BLaER1 treated with 17β-estradiol and CSF1 and Interleukin-3, amounts not matched to agents 10 nM and 100 nM (cell line): ENCODE data around the gene NANOS3.
A peak's percentile ranks its signal among the peaks of the same experiment; 100 is the strongest.

Experiments used
- H3K27ac ChIP-seq, 11 experiments: shearing (Covaris generic); formaldehyde crosslinking; 2 replicates each; pipeline ENCODE4 v1.8.1; 2022
- H3K27me3 ChIP-seq, 11 experiments: shearing (Covaris generic); formaldehyde crosslinking; 2 replicates each; pipeline ENCODE4 v1.8.1; 2022
- H3K36me3 ChIP-seq, 11 experiments: shearing (Covaris generic); formaldehyde crosslinking; 2 replicates each; pipeline ENCODE4 v1.8.1; 2022
- H3K4me1 ChIP-seq, 10 experiments: shearing (Covaris generic); formaldehyde crosslinking; 2 replicates each; pipeline ENCODE4 v1.8.1; 2022
- H3K4me2 ChIP-seq, 11 experiments: shearing (Covaris generic); formaldehyde crosslinking; 2 replicates each; pipeline ENCODE4 v1.8.1; 2022
- H3K4me3 ChIP-seq, 10 experiments: shearing (Covaris generic); formaldehyde crosslinking; 2 replicates each; pipeline ENCODE4 v1.8.1; 2022
- H3K9ac ChIP-seq, 11 experiments: shearing (Covaris generic); formaldehyde crosslinking; 2 replicates each; pipeline ENCODE4 v1.8.1; 2022
- H3K9me3 ChIP-seq, 11 experiments: shearing (Covaris generic); formaldehyde crosslinking; replicated peaks in 1 of 11; 2 replicates each; pipeline ENCODE4 v1.8.1; 2022
- H4K20me1 ChIP-seq, 11 experiments: shearing (Covaris generic); formaldehyde crosslinking; 2 replicates each; pipeline ENCODE4 v1.8.1; 2022
- Cebpa-rat ChIP-seq, 11 experiments: shearing (Covaris generic); IDR thresholded peaks; 2 replicates each; pipeline ENCODE4 v1.8.1; 2022

The NANOS3 gene

GRCh38 chr19:13899393-13899792 lies 22.5 kb downstream of the NANOS3 start:
- Histone ChIP-seq H3K9ac (no peak overlapping the region), H3K4me1 (peaks cover 0 to 14% (median 5%) of the 10 kb centered on the region in 10 experiments; a peak in 7 of 20 replicates), H3K27ac (no peak overlapping the region), H3K4me2 (no peak overlapping the region), H3K9me3 (no peaks in the 10 kb centered on the region), H3K4me3 (no peak overlapping the region), H4K20me1 (no peaks in the 10 kb centered on the region), H3K36me3 (no peaks in the 10 kb centered on the region), H3K27me3 (no peaks in the 10 kb centered on the region)
- TF ChIP-seq Cebpa-rat (IDR thresholded peaks at IDR 0.05): no peak

GRCh38 chr19:13899912-13900584 lies 23.1 kb downstream of the NANOS3 start:
- TF ChIP-seq Cebpa-rat (IDR thresholded peaks at IDR 0.05): no peak
- H3K9me3 ChIP-seq: no peaks in the 10 kb centered on the region
- no peaks in the 10 kb centered on the region for H4K20me1 ChIP-seq
- no peak overlapping the region for H3K27ac ChIP-seq
- peaks cover 0 to 14% (median 6%) of the 10 kb centered on the region in 10 experiments; a peak in 8 of 20 replicates for H3K4me1 ChIP-seq
- H3K36me3 ChIP-seq: no peaks in the 10 kb centered on the region
- H3K4me2 ChIP-seq: no peak overlapping the region
- H3K9ac ChIP-seq: no peak overlapping the region
- no peak overlapping the region for H3K4me3 ChIP-seq
- no peaks in the 10 kb centered on the region for H3K27me3 ChIP-seq

DNA sequence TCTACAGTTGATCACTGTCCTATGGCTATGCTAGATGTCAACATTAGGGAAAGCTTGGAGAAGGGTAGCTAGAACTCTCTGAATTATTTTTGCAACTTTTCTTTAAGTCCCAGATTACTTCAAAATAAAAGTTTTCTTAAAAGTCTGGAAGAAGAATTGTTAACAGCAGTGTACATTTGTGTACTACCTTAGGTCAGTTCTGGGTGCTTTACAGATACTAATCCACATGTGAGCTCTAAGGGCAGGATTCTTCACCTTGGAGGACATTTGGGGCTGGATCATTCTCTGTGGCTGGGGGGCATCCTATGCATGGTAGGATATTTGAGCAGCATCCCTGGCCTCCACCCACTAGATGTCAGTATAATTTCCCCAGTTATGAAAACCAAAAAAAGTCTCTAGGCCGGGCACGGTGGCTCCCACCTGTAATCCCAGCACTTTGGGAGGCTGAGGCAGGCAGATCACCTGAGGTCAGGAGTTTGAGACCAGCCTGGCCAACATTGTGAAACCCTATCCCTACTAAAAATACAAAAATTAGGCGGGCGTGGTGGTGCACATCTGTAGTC lies 26.1 kb downstream of the NANOS3 start:
- H3K4me2 ChIP-seq: no peak overlapping the region
- H3K27ac ChIP-seq: no peak overlapping the region
- H3K36me3 ChIP-seq: no peaks in the 10 kb centered on the region; a peak in 1 of 22 replicates
- H4K20me1 ChIP-seq: no peaks in the 10 kb centered on the region
- H3K27me3 ChIP-seq: no peaks in the 10 kb centered on the region
- no peak overlapping the region for H3K4me3 ChIP-seq
- H3K4me1 ChIP-seq: peaks cover 15 to 35% (median 30%) of the 10 kb centered on the region in 10 experiments
- H3K9me3 ChIP-seq: no peaks in the 10 kb centered on the region
- no peak overlapping the region for H3K9ac ChIP-seq
- no peak for TF ChIP-seq Cebpa-rat (IDR thresholded peaks at IDR 0.05)

DNA sequence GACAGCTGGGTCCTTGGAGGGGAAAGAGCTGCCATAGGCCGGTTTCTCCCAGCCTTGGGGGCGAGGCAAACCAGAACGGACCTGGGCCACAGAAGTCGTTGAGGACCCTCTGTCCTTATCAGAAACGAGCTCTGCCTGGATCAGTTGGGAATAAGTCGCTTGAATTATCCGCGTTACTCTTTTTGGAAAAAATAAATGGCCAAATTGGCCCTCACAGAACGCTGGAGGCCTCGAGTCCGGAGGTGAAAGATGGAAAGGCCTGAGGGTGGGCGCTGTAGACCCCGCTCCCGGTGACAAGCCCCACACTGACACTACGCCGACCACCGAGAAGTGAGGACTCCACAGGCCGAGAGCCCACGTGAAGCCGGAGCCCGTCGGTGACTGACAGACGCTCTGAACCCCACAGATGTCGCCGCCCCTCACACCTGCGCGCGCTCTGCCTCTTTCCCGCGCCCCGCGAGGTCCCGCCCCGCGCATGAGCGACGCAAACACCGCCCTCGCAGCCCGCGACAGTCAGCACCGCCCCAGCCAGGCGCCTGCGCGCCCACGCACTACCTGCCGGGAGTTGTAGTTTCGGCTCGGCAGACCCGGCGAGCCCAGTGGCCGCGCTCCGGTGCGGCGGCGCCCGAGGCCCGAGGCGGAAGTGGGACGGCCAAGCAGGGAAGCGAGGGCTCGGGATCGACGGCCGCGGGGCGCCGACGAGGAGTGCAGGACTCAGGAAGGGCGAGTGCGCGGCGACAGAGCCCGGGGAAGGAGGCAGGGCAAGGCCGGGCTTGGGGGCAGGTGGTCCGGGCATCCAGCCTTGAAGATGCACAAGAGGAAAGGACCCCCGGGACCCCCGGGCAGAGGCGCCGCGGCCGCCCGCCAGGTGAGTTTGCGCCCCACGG lies 28.9 kb downstream of the NANOS3 start, which contains the start of the genes BRME1 and CC2D1A:
Gene BRME1, minus strand, starts transcription at position 484 of the 887 bp plus-strand sequence. CDS start 1,225 bp downstream, outside the sequence.
Gene CC2D1A, plus strand, starts transcription at position 568 of the 887 bp plus-strand sequence. Its CDS starts 241 bp downstream, at position 809.
- peak within 1 kb of the TSS; percentile 63 to 85 (median 79); a peak in 21 of 22 replicates for H3K27ac ChIP-seq
- H3K9me3 ChIP-seq: no peaks in the 10 kb centered on the region

DNA sequence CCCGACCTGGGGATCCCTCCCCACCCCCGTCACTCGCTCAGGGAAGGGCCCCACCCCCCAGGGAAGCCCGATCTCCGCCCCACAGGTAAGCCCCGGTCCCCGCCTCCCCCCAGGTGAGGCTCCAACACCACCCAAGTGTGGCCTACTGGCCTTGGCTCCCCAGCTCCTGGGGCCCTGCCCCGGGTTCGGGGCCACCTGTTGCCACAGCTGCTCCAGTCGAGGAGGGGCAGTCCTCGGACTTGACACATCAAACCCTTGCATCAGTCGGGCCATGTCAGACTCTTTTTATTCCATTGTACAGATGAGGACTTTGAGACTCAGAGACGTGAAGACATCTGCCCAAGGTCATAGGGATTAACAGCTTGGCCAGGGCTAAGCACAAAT lies 29.6 kb downstream of the NANOS3 start:
- Histone ChIP-seq H3K4me3 (peak overlapping the region; percentile 70 to 88 (median 84)), H3K27me3 (no peaks in the 10 kb centered on the region), H3K36me3 (peaks cover 18 to 24% (median 22%) of the 10 kb centered on the region in 11 experiments), H3K4me1 (peaks cover 23 to 64% (median 50%) of the 10 kb centered on the region in 10 experiments), H4K20me1 (no peaks in the 10 kb centered on the region; a peak in 1 of 22 replicates), H3K27ac (peak overlapping the region; percentile 63 to 85 (median 79); a peak in 21 of 22 replicates), H3K9me3 (no peaks in the 10 kb centered on the region), H3K9ac (peak overlapping the region; percentile 79 to 89 (median 87)), H3K4me2 (peak overlapping the region; percentile 69 to 96 (median 91))
- no peak for TF ChIP-seq Cebpa-rat (IDR thresholded peaks at IDR 0.05)

More for the DNA sequence above, 28.9 kb downstream of the NANOS3 start, which contains the start of the genes BRME1 and CC2D1A:
- Histone ChIP-seq H4K20me1 (no peaks in the 10 kb centered on the region; a peak in 1 of 22 replicates), H3K27me3 (no peaks in the 10 kb centered on the region), H3K4me3 (peak within 1 kb of the TSS; percentile 70 to 88 (median 84)), H3K9ac (peak within 1 kb of the TSS; percentile 79 to 89 (median 87)), H3K4me1 (peaks cover 23 to 58% (median 46%) of the 10 kb centered on the region in 10 experiments), H3K36me3 (peaks cover 15 to 17% (median 16%) of the 10 kb centered on the region in 11 experiments), H3K4me2 (peak within 1 kb of the TSS; percentile 69 to 96 (median 91))
- TF ChIP-seq Cebpa-rat (IDR thresholded peaks at IDR 0.05): no peak

- Histone ChIP-seq H3K4me2 (peak overlapping the region; percentile 69 to 96 (median 91)), H3K27me3 (no peaks in the 10 kb centered on the region), H3K27ac (peak overlapping the region in 6 of 11 experiments; percentile 76 to 83 (median 80); a peak in 7 of 22 replicates), H3K36me3 (peaks cover 18 to 27% (median 23%) of the 10 kb centered on the region in 11 experiments), H3K9me3 (no peaks in the 10 kb centered on the region), H4K20me1 (no peaks in the 10 kb centered on the region; a peak in 1 of 22 replicates), H3K4me1 (peaks cover 23 to 64% (median 50%) of the 10 kb centered on the region in 10 experiments), H3K4me3 (peak overlapping the region; percentile 70 to 88 (median 84)), H3K9ac (peak overlapping the region; percentile 79 to 89 (median 87))
- no peak for TF ChIP-seq Cebpa-rat (IDR thresholded peaks at IDR 0.05)
Measured at GRCh38 chr19:13906910-13907309, 30.0 kb downstream of the NANOS3 start.

- Histone ChIP-seq H3K27me3 (no peaks in the 10 kb centered on the region), H3K27ac (no peak overlapping the region), H3K4me3 (no peak overlapping the region), H3K9me3 (no peaks in the 10 kb centered on the region), H3K4me2 (peak overlapping the region in 8 of 11 experiments; percentile 7 to 94 (median 82); a peak in 6 of 22 replicates), H3K4me1 (peaks cover 23 to 61% (median 47%) of the 10 kb centered on the region in 10 experiments), H3K9ac (no peak overlapping the region), H4K20me1 (no peaks in the 10 kb centered on the region; a peak in 1 of 22 replicates), H3K36me3 (peaks cover 36 to 45% (median 41%) of the 10 kb centered on the region in 11 experiments)
- no peak for TF ChIP-seq Cebpa-rat (IDR thresholded peaks at IDR 0.05)
Measured at GRCh38 chr19:13908674-13909073, 31.7 kb downstream of the NANOS3 start.

GRCh38 chr19:13909430-13909829 lies 32.5 kb downstream of the NANOS3 start:
- Histone ChIP-seq H3K27ac (peak overlapping the region in 5 of 11 experiments; percentile 4 to 32 (median 21); a peak in 4 of 22 replicates), H3K9me3 (no peaks in the 10 kb centered on the region), H4K20me1 (no peaks in the 10 kb centered on the region; a peak in 1 of 22 replicates), H3K36me3 (peaks cover 42 to 53% (median 49%) of the 10 kb centered on the region in 11 experiments), H3K9ac (peak overlapping the region in 2 of 11 experiments; percentile 2 to 17; a peak in 1 of 22 replicates), H3K27me3 (no peaks in the 10 kb centered on the region), H3K4me3 (no peak overlapping the region), H3K4me2 (peak overlapping the region in 6 of 11 experiments; percentile 10 to 34 (median 16); a peak in 6 of 22 replicates), H3K4me1 (peaks cover 23 to 59% (median 44%) of the 10 kb centered on the region in 10 experiments)
- TF ChIP-seq Cebpa-rat (IDR thresholded peaks at IDR 0.05): no peak
